ENCODE results near the gene KCNK18.

KCNK18 gene

DNA sequence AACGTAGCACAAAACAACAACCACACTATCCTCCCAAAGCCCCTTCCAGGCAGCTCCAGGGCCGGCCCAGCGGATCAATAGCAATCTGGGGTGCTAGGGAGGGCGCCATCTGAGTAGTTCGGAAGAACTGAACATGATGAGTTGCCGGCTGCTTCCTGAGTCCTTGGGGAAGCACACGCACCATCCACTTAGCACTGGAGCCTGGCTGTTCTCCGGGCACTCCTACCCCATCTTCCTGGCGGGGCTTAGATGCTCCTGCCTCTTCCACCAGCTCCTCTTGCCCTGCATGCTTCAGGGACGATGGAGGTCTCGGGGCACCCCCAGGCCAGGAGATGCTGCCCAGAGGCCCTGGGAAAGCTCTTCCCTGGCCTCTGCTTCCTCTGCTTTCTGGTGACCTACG is at the start of gene KCNK18:
KCNK18 (plus strand) TSS at position 301 of the 400 bp plus-strand sequence; CDS start at position 301, 0 bp downstream.
- DNase-seq, result no peak

GRCh38 chr10:117148284-117148683 is 49.0 kb upstream of the KCNK18 start:
- DNase-seq, result no peak

DNA sequence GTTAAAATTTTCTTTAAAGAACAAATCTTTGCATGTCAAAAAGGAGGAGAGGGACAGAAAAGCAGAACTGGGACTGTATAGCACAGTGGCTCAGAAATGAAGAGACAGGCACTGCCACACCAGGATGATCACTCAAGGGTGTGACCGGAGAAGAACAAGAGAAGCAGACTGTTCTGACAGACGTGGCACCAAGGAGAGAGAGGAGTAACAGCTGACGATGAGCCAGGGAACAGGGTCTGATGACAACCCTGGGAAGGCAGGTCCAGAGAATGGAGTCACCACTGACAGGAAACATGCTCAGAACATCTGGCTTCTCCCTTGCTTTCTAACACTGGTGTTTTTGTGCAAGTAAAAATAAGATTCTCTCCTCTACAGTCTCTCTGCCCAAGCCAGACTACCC is 44.6 kb upstream of the KCNK18 start:
- DNase-seq, result no peak

- no peak for DNase-seq
Observed at GRCh38 chr10:117158297-117158696, 39.0 kb upstream of the KCNK18 start.

- DNase-seq, result no peak
Observed at GRCh38 chr10:117159390-117159789, 37.9 kb upstream of the KCNK18 start.

DNA sequence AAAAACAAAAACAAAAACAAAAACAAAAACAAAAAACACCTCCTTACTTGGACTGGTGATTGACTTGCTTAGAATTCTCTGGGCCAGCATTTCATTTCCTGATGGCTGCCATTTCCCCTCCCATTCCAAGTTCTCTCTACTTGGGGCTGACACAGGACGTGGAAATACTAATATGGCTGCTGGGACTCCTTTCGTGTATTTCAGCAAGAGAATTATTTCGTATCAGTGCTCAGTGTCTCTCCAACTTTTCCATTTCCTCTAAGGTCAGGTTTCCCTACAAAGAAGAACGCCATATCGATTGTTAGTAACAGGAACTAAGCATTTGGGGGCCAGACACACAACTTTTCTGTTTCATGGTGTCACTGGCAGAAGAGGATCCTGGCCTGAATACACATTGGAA is 36.7 kb upstream of the KCNK18 start:
- no peak for DNase-seq

DNA sequence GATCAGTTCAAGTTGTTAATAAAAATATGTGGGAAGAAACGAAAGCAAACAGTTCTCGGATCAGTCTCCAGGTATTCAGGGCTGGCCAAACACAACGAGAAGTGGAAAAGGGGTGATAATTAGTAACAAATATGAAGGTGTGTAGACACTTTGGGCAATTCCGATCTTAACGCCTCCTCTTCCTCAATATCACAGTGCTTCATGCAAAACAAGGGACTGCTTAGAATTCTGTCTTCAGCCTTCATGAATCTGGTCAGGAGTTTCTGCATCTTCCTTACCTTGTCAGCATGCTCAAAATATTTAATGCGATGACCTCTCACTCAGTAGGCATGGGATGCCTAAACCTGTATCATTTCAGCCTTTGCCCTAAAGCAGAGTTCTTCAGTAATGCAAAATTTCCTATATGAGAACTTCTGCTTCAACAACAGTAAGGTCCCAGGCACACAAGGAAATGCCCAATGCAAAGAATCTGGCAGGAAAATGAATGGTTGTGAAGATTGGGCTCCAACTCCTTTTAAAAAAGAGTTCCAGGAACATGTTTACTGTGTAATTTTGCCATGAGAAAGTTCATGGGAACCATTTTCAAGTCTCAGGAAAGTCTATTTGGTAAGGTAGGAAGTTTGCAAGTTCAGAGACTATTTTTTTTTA is 35.8 kb upstream of the KCNK18 start:
- no peak for DNase-seq

DNA sequence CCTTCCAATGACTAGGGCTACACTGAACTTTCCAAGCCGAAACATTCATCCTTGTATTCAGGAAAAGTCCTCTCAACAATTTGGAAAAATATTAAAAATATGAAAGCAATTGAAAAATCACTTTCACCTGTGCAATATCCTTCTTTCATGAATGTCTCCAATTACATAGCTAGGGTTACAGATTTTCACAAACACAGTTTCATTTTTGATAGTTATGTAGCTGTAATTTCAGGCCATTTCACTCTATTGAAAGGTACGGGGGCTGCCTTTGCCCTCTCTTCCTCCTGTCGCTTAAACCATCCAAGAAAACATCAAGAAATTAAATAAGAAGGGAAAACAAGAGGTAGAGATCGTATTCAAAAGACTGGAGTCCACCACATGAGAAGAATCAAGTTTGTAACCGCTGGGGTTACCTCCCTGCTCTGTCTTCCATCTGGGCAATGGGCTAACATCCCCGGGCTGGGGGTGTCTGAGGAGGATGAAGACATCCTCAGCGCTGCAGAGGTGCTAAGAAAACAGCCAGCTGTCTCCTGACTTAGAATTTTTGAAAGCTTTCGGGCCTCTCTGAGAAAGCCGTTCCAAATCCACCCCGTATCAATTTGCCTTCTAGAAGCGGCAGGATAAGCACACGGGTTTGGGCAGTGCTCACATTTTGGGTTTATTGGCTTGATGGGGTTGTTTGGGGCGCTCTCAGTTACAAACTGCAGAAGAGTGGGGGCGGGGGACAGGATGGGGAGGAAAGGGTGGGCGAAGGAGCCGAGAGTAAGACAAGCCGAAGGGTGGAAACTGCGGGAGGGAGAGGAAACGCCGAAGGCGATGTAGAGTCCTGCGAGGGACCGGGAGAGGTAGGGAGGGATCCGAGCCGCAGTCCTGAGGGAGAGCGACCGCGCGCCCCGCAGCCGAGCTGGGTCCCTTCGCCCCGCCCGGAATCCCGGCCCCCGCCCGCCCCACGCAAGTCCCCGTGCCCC is 34.9 kb upstream of the KCNK18 start:
- DNase-seq, result no peak

- no peak for DNase-seq
Observed at GRCh38 chr10:117163061-117163953, 34.0 kb upstream of the KCNK18 start.

DNA sequence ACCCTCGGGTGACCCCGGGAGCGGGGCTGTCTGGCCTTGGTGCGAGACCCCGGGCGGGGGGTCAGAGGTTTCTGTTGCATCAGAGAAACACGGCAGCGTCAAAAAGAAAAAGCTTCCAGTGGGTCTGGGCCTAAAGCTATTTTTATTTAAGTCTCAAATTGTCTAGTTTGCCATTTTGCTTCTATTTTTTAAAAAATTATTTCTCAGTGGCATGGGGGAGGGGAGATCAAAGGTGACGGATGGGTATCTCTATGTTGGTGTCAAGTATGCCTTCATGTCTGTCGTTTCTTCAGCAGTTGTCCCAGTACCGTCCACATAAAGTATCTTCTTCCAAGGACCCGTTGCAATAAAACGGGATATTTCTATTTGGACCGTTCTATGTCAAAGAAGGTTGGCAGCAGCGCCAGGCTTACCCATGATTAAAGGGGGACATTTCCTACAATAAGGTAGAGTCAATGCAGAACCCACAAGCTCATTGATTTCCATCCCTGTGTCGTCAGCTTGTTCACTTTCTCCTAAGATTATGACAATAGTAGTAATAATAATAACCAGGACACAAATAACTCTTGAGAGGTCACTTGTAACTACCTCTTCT is 33.2 kb upstream of the KCNK18 start:
- DNase-seq, result no peak

DNA sequence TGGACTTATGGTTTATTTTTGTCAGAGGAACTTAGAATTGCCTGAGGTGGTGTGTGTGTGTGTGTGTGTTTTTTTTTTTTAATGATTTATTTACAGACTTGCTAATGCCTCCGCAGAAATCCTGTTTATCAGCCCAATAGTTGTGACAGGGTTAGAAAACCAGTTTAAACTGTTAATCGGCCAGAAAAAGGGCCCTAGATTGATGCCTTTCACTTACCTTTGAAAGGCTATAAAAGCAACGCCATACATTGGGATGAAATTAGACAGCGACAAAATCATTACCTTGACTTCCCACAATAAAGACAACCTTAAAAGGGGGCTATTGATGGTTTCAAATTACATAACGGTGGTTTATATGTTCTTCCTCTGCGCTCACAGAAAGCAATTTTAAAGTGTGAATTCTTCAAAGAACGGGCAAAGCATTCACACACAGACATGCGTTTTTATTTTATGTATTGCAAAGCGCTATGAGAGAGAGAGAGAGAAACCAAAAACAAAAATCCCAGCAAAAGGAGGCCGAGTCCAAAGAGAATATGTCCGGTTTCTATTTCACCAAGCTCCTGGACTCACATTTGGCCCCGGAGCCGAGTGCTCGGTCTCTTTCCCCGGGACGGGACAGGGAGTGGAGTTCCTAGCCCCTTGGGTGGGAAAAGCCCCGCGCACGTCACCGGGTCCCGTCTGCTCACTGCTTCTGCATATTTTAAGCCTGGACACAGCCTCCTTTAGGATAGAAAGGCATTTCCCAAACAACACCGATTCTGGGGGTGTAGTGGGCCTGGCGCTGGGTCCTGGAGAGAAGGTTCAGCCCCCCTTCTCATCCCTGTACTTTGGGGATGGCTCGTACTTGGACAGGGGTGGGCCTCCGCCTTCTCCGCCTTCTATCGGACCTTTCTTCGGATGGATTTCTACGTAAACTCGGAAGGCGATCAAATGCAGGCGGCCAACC is 32.4 kb upstream of the KCNK18 start:
- DNase-seq, result no peak

- DNase-seq, result peak; percentile 13
Observed at GRCh38 chr10:117165538-117166417, 31.5 kb upstream of the KCNK18 start.

DNA sequence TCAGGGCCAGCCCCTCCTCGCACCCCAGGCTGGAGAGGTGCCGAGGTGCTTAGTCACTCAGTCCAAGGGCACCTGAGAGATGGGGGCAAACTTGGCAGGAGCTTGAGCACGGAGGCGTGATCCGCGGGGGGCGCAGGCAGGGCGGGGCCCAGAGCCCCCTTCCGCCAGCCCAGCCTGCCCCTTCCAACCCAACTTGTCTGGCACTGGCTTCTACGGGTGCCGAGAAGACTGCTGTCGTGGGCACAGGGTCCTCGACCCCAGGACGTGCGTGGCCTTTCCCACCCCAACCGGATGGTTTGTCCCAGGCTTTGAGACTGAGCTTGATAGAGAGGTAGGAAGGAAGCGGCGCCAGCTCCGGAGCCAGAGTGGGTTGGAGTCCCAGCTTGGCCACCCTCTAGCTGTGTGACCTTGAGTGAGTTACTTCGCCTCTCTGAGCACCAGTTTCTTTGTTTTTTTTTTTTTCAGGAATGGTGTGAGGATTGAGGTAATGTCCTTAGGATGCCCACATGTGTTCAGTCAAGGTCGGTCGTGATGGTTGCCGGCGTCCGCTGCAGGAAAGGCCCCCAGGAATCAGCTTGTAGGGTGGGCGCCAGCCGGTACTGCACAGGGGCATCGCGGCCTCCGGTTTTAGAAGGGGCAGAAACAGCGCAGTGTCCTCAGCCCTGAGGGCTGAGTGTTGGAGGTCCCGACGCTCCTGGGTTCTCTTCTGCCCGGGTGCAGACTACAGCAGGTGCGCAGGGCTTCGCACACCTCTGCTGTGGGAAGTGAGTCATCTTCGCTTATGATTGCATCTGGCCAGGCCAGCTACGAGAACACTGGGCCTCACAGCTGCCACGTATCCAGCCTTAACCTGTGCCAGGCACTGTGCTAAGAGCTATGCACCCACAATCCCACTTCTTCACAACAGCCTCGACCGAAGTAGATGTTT is 30.6 kb upstream of the KCNK18 start:
- no peak for DNase-seq

DNA sequence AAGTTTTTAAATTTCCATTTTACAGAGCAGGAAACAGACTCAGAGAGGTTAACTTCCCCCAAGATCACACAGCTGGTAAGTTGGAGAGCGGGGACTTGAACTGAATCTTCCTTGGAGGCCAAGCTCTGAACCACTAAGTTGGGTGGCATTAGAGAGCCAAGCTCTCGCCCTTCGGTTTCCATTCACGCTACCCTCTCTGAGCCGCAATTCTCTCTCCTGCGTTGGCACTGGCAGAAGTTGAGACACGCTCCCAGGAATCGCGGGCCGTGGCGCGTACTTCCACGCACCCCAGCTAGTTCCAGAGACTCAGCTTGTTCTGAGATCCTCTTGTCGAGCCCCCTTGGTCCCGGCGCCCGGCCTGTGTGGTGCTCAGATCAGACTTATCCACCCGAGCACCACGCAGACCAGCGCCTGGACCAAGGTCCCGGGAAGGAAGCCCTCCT is 29.9 kb upstream of the KCNK18 start:
- no peak for DNase-seq

- no peak for DNase-seq
Observed at GRCh38 chr10:117167789-117168674, 29.3 kb upstream of the KCNK18 start.

- DNase-seq, result no peak
Observed at GRCh38 chr10:117168729-117169128, 28.6 kb upstream of the KCNK18 start.

DNA sequence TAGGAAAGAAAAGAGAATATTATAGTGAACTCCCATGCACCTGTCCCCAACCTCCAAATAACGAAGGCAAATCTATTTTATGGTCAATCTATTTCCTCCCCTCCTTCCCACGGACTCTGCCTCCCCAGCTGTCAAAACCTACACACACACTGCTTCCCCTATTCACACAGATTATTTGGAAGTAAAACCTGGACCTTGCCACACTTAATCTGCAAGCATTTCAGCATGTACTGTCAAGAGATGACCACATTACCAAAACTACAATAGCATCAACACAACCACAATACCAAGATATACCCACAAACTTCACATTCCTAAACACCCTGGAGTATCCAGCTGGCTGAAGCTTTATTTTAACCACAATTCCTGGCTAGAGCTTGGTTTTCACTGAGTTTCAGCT is 27.8 kb upstream of the KCNK18 start:
- DNase-seq, result no peak

- no peak for DNase-seq
Observed at GRCh38 chr10:117170244-117170643, 27.0 kb upstream of the KCNK18 start.

Data from NCI-H226 (cell line).